Activated CD4-positive, alpha-beta T cell treated with anti-CD3 and anti-CD28 coated beads, Interleukin-2, amount 50 U/mL, for 1 hour (primary cell): ENCODE results near the gene CASP10.
"Not testable (repeated sequence)": the region's sequence is repeated elsewhere in the genome, so short reads cannot be mapped to it uniquely, and the experiment has no call there.

ENCODE experiments used
- DNase-seq: peaks from one replicate; pipeline ENCODE4 v3.0.0-alpha.2; 2020

The CASP10 gene, protein sequence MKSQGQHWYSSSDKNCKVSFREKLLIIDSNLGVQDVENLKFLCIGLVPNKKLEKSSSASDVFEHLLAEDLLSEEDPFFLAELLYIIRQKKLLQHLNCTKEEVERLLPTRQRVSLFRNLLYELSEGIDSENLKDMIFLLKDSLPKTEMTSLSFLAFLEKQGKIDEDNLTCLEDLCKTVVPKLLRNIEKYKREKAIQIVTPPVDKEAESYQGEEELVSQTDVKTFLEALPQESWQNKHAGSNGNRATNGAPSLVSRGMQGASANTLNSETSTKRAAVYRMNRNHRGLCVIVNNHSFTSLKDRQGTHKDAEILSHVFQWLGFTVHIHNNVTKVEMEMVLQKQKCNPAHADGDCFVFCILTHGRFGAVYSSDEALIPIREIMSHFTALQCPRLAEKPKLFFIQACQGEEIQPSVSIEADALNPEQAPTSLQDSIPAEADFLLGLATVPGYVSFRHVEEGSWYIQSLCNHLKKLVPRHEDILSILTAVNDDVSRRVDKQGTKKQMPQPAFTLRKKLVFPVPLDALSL

DNA sequence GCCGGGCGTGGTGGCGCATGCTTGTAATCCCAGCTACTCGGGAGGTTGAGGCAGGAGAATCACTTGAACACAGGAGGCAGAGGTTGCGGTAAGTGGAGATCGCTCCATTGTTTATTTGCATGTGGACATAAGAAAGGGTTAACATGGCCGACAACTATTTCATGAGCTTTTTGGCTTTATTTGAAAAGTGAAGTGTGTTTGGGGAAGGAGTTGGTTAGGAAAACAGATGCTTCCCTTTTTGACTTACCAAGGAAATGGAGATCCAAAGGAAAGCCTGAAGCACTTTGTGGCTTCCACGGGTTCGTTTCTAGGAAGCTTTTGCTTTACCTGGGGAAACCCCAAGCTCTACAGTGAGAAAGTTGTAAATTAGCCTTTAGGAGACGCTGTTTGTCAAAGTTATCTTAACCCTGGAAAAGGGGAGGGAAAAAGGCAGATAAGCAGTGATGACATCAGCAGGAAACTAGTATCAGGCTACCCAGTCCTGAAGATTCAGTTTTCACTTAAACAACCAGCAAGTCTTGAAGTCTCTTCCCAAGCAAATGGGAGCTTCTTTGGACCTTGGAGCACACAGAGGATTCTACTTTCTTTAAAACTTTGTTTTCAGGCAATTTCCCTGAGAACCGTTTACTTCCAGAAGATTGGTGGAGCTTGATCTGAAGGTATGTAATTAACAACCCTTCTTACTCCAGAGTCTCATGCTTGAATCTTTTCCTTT lies at the start of gene CASP10:
Gene CASP10 (plus strand): TSS at position 492 of the 715 bp plus-strand sequence. CDS start 2,637 bp downstream, outside the sequence.
- DNase-seq = no peak

DNA sequence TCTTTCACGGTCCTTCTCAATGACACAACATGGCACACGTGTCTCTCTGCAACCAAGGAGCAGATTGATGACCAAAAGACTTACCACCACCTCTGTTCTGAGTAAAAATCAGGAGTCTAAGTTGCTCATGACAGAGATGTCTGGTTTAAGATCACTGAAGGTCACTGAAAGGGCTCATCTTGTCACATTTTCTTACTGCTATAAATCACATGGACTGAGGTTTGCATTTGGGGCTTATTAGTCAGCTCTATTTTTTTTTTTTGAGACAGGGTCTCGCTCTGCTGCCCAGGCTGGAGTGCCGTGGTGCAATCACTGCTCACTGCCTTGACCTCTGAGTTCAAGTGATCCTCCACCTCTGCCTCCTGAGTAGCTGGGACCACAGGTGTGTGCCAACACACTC lies 47.6 kb upstream of the CASP10 start:
- DNase-seq = no peak

DNA sequence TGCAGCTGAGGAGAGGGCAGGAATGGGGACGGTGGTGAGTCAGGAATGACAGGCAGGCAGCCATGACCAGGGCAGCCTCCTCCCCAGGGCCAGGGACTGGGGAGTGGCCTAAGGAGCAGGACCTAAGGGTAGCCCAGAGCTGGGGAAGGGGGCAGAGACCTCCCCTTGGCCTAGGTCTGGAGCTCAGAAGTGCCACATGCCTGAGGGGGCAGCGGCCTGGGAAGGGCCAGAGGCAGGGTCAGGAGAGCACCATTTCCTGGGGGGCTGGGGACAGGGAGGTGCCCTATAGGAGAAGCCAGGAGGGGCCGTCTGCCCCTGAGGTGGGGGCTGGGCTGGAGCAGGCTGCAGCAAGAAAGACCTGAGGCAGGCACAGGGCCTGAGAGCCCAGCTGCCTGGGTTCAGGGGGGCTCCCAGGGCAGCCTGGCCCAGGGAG lies 46.0 kb upstream of the CASP10 start:
- DNase-seq = no peak

DNA sequence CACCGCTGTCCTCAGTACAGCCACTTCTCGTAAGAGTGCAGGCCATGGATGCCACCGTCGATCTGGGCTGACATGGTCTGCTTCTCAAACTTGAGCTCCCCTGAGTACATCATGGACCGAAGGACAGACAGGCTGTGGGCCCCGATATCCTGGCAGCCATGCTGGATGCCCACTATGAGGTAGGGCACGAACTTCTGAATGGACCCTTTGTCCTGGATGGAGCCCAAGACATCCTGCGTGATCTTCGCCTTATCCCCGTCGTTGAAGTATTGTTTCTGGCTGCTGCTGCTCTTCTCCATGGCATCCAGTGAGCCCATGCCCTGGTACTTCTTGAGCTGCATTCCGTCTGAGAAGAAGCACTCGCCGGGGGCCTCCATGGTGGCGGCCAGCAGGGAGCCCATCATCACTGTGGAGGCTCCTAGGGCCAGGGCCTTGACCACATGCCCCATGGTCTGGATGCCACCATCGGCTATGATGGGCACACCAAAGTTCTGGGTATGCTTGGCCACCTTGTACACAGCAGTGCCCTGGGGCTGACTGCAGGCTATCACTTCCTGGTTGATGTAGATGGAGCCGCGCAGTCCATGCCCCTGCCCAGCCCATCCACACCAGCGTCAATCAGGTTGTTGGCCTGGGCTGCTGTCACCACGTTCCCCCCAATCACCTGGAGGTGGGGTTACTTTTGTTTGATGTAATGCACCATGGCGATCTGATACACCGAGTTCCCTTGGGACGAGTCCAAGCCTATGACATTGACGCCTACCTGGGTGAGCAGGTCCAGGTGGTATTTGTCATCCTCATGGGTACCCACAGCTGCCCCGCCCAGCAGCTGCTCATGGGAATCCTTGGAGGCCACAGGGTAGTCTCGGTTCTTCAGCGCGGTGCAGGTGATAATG lies 45.2 kb upstream of the CASP10 start:
- DNase-seq = no peak

DNA sequence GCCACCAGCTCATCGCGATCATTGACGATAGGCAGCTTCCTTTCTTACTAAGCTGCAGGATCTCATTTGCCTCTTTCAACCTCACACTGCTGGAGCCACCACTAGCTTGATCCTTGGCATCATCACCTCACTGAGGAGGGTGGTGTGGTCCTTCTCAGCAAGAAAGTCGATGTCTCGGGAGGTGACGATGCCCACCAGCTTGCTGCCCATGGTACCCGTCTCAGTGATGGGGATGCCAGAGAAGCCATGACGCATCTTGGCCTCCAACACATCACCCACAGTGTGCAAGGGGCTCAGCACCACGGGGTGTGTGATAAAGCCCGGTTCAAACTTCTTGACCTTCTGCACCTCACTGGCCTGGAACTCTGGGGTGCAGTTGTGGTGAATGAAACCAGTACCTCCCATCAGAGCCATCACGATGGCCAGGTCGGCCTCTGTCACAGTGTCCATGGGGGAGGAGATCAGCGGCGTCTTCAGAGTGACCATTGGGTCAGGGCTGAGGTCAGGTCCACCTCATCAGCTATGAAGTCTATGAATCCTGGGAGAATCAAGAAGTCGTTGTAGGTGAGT lies 44.5 kb upstream of the CASP10 start:
- no peak for DNase-seq

DNA sequence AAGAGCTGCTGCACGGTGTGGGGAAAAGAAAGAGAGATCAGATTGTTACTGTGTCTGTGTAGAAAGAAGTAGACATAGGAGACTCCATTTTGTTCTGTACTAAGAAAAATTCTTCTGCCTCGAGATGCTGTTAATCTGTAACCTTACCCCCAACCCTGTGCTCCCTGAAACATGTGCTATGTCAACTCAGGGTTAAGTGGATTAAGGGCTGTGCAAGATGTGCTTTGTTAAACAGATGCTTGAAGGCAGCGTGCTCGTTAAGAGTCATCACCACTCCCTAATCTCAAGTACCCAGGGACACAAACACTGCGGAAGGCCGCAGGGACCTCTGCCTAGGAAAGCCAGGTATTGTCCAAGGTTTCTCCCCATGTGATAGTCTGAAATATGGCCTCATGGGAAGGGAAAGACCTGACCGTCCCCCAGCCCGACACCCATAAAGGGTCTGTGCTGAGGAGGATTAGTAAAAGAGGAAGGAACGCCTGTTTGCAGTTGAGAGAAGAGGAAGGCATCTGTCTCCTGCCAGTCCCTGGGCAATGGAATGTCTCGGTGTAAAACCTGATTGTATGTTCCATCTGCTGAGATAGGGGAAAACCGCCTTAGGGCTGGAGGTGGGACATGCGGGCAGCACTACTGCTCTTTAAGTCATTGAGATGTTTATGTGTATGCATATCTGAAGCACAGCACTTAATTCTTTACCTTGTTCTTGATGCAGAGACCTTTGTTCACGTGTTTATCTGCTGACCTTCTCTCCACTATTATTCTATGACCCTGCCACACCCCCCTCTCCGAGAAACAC lies 43.8 kb upstream of the CASP10 start:
- not testable (repeated sequence) for DNase-seq

DNA sequence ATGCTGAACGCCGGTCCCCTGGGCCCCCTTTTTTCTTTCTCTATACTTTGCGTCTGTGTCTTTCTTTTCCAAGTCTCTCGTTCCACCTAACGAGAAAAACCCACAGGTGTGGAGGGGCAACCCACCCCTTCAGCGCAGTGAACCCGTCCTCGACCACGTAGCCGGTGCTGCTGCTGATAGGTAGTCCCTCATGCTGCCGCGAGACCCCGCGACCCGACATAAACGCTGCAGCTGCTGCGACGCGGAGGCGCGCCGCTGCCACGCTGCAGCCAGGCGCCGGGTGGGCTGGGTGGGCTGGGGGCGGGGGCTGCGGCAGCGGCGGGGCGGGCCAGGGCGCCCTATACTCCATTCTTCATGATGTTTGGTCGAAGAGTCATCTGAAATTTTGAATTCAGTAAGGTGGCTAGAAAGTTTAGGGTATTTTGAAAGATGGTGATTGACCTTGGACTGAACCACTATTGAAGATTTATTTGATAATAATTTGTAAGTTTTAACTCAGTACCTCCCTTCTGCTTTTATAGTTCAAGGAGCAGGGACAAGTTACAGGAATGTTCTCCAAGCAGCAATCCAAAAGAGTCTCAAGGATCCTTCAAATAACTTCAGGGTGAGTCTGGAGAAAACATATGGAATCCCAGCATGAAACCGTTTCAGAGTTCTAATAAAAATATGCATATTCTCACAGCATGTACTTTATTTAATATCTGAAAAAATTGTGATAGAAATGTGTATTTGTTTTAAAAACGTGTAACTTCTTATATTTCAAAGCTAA lies 42.9 kb upstream of the CASP10 start:
- no peak for DNase-seq

DNA sequence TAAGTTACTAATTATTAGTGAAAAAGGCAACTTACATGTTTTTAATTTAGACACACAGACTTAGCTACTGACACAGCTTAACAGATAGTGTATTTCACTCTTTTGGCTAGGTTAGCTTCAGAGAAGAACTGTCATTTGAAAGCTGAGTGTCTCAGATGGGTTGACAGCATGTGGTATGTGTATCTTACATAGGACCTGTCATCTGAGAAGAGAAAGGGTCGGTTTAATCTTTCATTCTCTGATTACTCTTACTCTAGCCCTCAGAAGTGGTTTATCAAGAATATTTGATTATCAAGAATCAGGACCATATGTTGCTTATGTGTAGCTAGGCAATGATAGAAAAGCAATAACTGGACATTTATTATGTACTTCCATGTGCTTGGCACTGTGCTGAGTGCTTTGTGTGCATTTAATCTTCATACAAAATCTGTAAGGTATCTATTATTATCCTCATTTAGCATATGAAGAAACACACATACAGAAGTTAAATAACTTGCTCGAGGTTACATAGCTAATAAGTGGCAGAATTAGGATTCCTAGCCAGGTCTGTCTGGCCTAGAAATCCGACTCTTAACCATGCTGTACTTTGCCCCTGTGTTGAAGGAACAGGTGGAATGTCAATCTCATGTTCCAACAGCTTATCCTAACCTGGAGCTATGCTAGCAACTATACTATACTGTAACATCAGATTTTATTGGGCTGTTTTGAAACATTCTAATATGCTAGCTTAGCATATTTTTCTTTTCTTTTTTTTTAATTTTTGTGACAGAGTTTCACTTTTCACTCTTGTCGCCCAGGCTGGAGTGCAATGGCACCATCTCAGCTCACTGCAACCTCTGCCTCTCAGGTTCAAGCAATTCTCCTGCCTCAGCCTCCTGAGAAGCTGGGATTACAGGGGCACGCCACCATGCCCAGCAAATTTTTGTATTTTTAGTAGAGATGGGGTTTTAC lies 38.6 kb upstream of the CASP10 start:
- no peak for DNase-seq

DNA sequence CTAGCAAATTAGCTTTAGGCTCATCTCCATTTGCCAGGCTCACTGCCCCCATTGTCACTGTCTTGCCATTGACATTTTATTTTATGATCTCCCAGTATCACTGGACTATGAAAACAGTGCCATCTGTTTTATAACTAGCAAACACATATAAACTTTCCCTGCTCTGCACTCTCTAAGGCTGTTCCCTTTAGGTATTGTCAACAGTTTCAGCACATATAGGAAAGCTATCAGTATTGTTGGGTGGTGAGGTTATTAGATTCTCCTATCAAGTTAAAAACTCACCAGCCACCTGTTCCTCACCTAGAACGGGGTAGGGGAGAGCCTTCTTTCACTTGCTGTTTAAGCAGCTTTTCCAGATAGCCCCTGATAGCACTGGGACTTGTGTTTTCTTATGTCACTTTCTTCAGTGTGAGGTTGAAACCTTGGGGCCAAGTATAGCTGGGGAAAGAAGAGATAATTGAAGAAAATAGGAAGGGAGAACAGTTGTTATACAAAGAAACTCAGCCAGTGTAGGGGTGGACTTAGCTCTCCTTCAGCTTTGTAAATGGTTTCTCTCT lies 34.4 kb upstream of the CASP10 start:
- no peak for DNase-seq

DNA sequence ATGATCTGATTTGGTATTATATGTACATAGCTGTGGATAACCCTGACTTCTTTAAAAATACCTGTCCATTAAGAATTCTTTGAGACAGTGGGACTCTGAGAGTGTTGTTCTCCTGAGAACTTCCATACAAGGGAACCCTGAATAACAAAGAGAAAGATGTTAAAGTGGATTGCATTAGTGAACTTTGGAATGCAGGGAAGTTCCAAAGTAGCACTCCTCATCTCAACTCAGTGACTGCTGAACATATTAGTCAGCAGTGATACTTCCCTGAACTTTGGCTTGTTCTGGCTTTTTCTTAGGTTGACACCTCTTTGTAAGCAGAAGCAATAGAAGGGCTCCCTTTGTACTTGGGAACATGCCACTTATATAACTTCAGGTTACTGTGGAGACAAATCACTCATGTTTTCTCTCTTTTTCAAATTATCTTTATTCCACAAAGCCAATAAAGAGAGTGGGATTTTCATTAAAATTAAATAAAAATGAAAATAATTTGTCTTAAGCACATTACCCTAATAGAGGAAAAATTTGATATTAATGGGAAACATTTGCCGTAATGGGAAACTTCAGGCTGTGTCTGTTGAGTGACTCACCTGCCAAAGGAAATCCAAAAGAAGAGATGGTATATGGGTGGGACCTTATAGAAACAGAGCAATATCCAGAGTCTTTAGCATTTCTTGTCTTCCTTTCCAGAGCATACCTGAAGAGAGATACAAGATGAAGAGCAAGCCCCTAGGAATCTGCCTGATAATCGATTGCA lies 33.7 kb upstream of the CASP10 start:
- DNase-seq = no peak

DNA sequence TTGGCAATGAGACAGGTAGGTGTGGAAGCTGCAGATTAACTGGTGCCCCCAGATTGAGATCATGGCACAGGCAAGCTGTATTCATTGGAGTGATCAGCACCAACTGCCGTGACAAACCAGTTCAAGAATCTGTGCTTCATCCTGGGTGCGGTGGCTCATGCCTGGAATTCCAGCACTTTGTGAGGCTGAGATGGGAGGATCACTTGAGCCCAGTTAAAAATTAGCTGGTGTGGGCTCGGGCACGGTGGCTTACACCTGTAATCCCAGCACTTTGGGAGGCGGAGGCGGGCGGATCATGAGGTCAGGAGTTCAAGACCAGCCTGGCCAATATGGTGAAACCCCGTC lies 33.1 kb upstream of the CASP10 start:
- DNase-seq = not testable (repeated sequence)

DNA sequence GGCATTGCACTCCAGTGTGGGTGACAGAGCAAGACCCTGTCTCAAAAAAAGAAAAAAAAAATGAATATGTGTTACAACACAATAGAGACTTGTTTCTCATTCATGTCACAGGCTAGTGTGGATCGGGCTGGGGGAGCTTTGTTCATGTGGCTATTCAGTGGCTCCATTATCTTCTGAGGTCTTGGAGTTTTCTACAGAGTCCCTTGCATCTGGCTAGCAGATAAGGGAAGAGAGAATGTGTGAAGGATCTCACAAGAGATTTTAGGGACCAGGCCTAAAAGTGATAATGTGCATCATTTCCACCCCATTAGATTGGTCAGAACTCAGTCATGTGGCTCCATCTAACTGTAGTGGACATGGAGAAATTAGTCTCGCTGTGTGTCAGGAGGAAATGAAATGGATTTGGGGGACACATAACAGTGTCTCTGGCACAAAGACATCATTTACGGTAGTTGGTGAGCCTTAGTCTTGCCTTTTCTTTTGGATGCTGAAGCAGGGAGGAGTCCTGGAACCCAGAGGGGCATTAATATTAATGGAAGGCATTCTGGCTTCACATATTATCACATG lies 32.4 kb upstream of the CASP10 start:
- no peak for DNase-seq

DNA sequence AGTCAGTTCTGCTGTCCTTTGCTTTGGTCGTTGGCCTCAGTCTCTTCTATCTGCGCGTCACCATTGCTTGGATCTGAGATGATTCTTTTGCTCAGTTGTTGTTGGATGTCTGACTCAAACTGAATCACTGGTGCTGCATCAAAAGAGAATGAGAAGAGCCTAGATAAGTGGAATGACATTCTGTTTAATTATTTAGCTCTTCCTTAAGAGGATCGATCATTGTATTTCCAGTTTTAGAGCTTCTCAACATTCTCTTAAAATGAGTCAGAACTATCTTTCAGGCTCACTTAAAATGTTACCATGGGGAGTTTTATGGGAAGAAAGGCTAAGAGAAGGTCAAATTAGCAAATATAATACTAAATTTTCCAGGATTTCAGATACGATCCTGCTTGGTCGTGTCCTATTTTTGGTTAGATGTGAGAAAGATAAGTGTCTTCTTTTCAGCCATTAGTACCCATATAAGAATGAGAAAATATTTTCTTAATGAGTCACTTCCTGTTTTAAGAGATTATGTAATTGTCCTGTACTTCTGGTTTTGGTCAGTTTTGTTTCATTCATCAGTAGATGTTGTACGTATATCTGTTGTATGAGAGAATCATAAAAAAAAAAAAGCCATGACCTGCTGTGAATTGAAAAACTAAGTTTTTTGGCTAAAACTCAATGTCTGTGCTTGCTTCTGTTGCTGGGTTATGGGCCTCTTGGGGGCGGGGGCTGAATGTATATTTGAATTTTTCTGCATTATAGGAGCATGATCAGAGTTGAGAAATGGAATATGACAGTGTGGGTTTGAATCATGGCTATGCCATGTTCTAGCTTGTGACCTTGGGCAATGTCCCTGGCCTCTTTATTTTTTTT lies 31.6 kb upstream of the CASP10 start:
- no peak for DNase-seq

DNA sequence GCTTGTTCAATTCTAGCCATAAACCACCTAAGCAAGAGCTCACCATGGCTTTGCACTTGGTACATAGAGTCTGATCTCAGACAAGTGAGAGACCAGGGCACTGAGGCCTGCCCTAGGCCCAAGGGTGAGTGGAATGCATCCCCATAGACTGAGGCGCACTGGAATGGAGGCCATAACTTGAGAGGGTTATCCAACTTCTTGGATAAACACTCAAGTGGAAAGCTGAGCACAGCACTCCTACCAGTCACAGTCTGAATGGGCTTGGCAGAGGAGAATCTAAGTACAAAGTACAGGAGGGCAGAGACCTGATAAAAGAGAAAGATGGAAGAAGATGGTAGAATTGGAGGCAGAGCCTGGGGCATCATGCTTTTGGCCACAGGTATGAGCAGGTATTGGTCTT lies 30.4 kb upstream of the CASP10 start:
- no peak for DNase-seq

DNA sequence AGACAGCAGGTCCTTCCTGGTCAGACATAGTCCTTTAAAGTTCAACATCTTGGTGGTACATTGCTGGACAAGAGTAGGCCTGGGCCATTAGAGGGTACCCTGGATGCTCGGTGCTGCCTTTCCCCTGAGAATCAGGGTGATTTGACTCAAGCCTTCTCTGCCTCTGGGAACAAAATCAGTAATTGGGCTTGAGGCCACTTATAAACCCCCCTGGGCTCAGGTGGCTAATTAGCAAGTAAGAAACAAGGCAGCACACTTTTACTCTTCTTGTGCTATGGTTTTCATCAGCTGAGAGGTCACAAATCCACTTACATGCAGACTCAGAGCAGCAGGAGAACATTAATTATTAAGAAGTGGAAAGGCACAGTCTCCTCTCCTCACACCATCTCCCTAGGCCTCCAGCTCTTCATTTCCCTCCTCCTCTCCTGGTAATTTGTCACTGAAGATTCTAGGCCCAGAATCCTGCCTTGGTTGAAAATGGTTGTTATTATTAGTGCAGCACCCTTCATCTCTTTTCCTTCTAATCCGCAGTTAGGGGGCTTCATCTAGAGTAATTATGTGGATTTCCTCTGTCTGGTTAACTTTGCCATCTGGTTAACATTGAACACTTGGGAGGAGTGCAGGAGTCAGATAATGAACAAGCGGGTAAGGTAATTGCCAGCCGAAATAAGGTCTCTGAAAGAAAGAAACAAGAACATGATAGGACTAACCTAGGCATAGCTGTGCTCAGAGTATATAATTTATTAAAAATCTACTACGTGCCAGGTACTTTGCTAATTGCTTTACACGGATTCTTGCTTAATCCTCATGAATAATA lies 29.7 kb upstream of the CASP10 start:
- no peak for DNase-seq

DNA sequence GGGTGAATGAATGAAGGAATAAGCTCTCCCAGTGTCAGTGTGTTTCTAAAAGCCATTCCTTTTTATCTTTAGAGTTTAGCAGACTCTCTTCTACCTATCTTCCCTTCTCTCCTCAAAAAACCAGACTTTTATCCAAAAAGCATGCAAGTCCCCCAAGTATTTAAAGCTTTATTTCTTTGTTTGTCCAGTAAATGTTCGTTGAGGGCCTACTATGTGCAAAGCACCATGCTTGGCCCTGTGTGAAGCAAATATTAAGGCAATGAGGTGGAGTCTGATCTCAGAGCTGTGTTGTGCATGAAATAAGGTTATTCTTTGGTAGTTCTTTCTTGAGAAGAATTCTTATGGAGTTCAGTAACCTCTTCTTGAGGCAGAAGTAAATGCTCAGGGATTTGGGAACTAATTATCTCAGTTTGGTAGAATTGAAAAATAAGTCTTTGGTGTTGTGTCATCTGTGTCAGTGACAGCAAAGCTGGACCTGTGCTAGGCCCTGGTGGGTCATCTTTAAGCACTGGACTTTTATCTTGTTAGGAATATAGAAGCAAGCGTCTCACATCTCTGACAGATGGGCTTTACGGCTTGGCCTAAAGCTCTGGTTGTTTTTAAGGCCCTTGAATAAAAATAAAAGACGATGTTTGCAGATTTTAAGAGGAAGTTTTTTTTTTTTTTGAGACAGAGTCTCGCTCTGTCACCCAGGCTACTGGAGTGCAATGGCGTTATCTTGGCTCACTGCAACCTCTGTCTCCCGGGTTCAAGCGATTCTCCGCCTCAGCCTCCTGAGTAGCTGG lies 28.1 kb upstream of the CASP10 start:
- no peak for DNase-seq
